B cell (primary cell): ENCODE data around the gene MRPS34. TPM values are rescaled to one million over a fixed set of nuclear protein-coding genes. Genes with fewer than 3 reads are reported as not detected.

Experiments used
- ATAC-seq: fragments of 200-7000 bp; cut with Tn5 transposase; one replicate; pipeline ENCODE4 v1.10.0; 2021; ENCODE audit warnings: low read depth, mild to moderate bottlenecking, moderate number of reproducible peaks, moderate library complexity
- CTCF ChIA-PET: fragments of 350-600 bp; sonication (Branson Sonifier 250); formaldehyde crosslinking; loops from one replicate; lab custom pipeline; 2021; ENCODE audit warnings: antibody characterized with exemption, inconsistent platforms; lab: Charles Lee
- POLR2A ChIA-PET: fragments of 350-600 bp; sonication (Branson Sonifier 250); formaldehyde crosslinking; loops from one replicate; lab custom pipeline; 2021; ENCODE audit warnings: antibody characterized with exemption; lab: Charles Lee
- DNase-seq: peaks from one replicate; pipeline ENCODE4 v3.0.0; 2013
- H2AFZ ChIP-seq: 2 replicates; pipeline ENCODE4 v1.6.1; 2012; ENCODE audit warnings: mild to moderate bottlenecking, low read depth, low read length; ENCODE audit not compliant: insufficient read depth, poor library complexity, severe bottlenecking
- H3K27ac ChIP-seq, 2 donors: 1 replicate in 1 of 2; 2 replicates in 1 of 2; pipeline ENCODE4 v1.5.1; 2012 to 2013; ENCODE audit warnings: low read length in 2 of 2, mild to moderate bottlenecking in 2 of 2, moderate library complexity in 1 of 2
- H3K27me3 ChIP-seq, 4 experiments: fragments of 200-600 bp in 1 of 4; sonication (generic) in 1 of 4; replicated peaks in 1 of 4; 1 replicate in 2 of 4; 2 replicates in 2 of 4; pipeline versions ENCODE4 v1.6.1 to v1.7.0; 2013 to 2016; ENCODE audit warnings: low read length in 3 of 4, mild to moderate bottlenecking in 2 of 4, mixed read lengths in 1 of 4, moderate library complexity in 1 of 4; ENCODE audit not compliant: insufficient read depth in 4 of 4, control insufficient read depth in 3 of 4; ENCODE audit errors: control extremely low read depth in 1 of 4
- H3K36me3 ChIP-seq, 2 experiments: replicated peaks in 1 of 2; 1 replicate in 1 of 2; 2 replicates in 1 of 2; pipeline versions ENCODE4 v1.6.1 to v1.7.1; 2013; ENCODE audit warnings: low read length in 1 of 2; ENCODE audit not compliant: insufficient read depth in 2 of 2, control insufficient read depth in 1 of 2; ENCODE audit errors: control extremely low read depth in 1 of 2, extremely low read depth in 1 of 2
- H3K4me1 ChIP-seq, 2 donors: fragments of 200-600 bp in 1 of 2; sonication (generic) in 1 of 2; 1 replicate in 1 of 2; 2 replicates in 1 of 2; pipeline versions ENCODE4 v1.5.1 to v1.6.1; 2013 to 2017; ENCODE audit warnings: low read length in 2 of 2; ENCODE audit not compliant: control insufficient read depth in 2 of 2, insufficient read depth in 2 of 2
- H3K4me2 ChIP-seq: replicated peaks from 2 replicates; pipeline ENCODE3; 2012; ENCODE audit warnings: mild to moderate bottlenecking, low read depth, low read length; ENCODE audit not compliant: poor library complexity, severe bottlenecking
- H3K4me3 ChIP-seq, 5 experiments: fragments of 200-600 bp in 1 of 5; sonication (generic) in 1 of 5; 1 replicate in 3 of 5; 2 replicates in 2 of 5; pipeline versions ENCODE4 v1.5.1 to v1.7.0; 2011 to 2016; ENCODE audit warnings: low read length in 4 of 5, mild to moderate bottlenecking in 4 of 5, low read depth in 2 of 5, control low read depth in 1 of 5, moderate library complexity in 1 of 5; ENCODE audit not compliant: insufficient read depth in 1 of 5; ENCODE audit errors: control extremely low read depth in 1 of 5, extremely low read depth in 1 of 5
- H3K79me2 ChIP-seq: fragments of 200-600 bp; sonication (generic); one replicate; pipeline ENCODE4 v1.6.0; 2016; ENCODE audit warnings: low read length; ENCODE audit not compliant: control insufficient read depth, insufficient read depth
- H3K9ac ChIP-seq: fragments of 200-600 bp; sonication (generic); 2 replicates; pipeline ENCODE4 v1.6.1; 2017; ENCODE audit warnings: mild to moderate bottlenecking, low read length, moderate library complexity
- H3K9me3 ChIP-seq, 3 donors: one replicate each; pipeline versions ENCODE4 v1.6.1 to v1.7.1; 2013; ENCODE audit warnings: low read length in 2 of 3; ENCODE audit not compliant: control insufficient read depth in 2 of 3, insufficient read depth in 1 of 3; ENCODE audit errors: control extremely low read depth in 1 of 3
- H4K20me1 ChIP-seq: 2 replicates; pipeline ENCODE4 v1.6.0; 2012; ENCODE audit warnings: mild to moderate bottlenecking, low read length; ENCODE audit not compliant: insufficient read depth, control insufficient read depth, poor library complexity, severe bottlenecking
- H3K27ac Mint-ChIP-seq: one replicate; pipeline ENCODE4 v1.8.0; 2021; ENCODE audit warnings: mixed read lengths
- H3K27me3 Mint-ChIP-seq: one replicate; pipeline ENCODE4 v1.8.0; 2021; ENCODE audit warnings: mixed read lengths
- H3K4me1 Mint-ChIP-seq: one replicate; pipeline ENCODE4 v1.8.0; 2021; ENCODE audit warnings: mixed read lengths
- H3K4me3 Mint-ChIP-seq: one replicate; pipeline ENCODE4 v1.8.0; 2021; ENCODE audit warnings: mixed read lengths
- H3K9me3 Mint-ChIP-seq: one replicate; pipeline ENCODE4 v1.8.0; 2022; ENCODE audit warnings: mixed read lengths; ENCODE audit not compliant: insufficient read depth
- CTCF ChIP-seq: fragments of 200-600 bp; IDR thresholded peaks from one replicate; pipeline ENCODE4 v1.8.0; 2022; ENCODE audit warnings: antibody characterized with exemption, mild to moderate bottlenecking
- EZH2 ChIP-seq: IDR thresholded peaks from 2 replicates; pipeline ENCODE4 v1.6.1; 2012; ENCODE audit warnings: borderline replicate concordance, low read depth, mild to moderate bottlenecking, moderate library complexity, low read length; ENCODE audit not compliant: insufficient read depth, poor library complexity, severe bottlenecking
- WGBS: methylation state at CpG from one replicate; pipeline ENCODE4 v1.1.5; 2013; ENCODE audit warnings: missing lambda C conversion rate; ENCODE audit not compliant: insufficient coverage; 5-methylcytosine and 5-hydroxymethylcytosine counted together
- intact Hi-C: fragments of 100-400 bp; cut with micrococcal nuclease; formaldehyde crosslinking; loops from one replicate; pipeline ENCODE4 v1.10.0; 2022
- polyA plus RNA-seq: library from polyadenylated mRNA; depleted of rRNA; stranded (reverse); fragments of >200 nt; gene quantifications from 2 replicates; pipeline ENCODE4 v1.2.3, GENCODE V29; 2012
- total RNA-seq, 2 donors: library from RNA; stranded (reverse); fragments of 120-200 nt in 1 of 2; gene quantifications; 1 replicate in 1 of 2; 2 replicates in 1 of 2; pipeline versions ENCODE4 v1.2.3 to v1.2.4, GENCODE V29; 2013 to 2022

Gene MRPS34
- total and polyA plus RNA-seq, 2 donors (not counting 1 experiment from before 2014, with no cell fraction given) = 44.6 to 55.2 TPM

GRCh38 chr16:1740781-1741490, 32.0 kb downstream of the MRPS34 start:
- Mint-ChIP-seq H3K4me1 (no peaks in the 10 kb centered on the region), H3K9me3 (no peaks in the 10 kb centered on the region), H3K27ac (no peak overlapping the region), H3K4me3 (no peak overlapping the region), H3K27me3 (no peaks in the 10 kb centered on the region)
- H3K4me1 ChIP-seq = no peaks in the 10 kb centered on the region
- intact Hi-C loops = no loop called here
- H3K27me3 ChIP-seq = no peaks in the 10 kb centered on the region
- peaks cover 0 to 38% of the 10 kb centered on the region in 2 experiments for H3K36me3 ChIP-seq
- H3K4me2 ChIP-seq = no peak overlapping the region
- DNase-seq (no peak), ATAC-seq (no peak)
- WGBS = 99% methylated on average over 25 of the region's 30 CpGs
- no peak overlapping the region for H3K4me3 ChIP-seq
- H2AFZ ChIP-seq = no peak overlapping the region
- H3K27ac ChIP-seq = no peak overlapping the region
- no peak overlapping the region for H3K9ac ChIP-seq
- H3K79me2 ChIP-seq = peaks cover 50% of the 10 kb centered on the region
- TF ChIP-seq CTCF (no peak), EZH2 (no peak)
- ChIA-PET POLR2A (no interaction called here), CTCF (no interaction called here)
- H4K20me1 ChIP-seq = peaks cover 61% of the 10 kb centered on the region
- peaks cover 0 to 37% (median 0%) of the 10 kb centered on the region in 3 donors for H3K9me3 ChIP-seq

- no peak for DNase-seq
- Mint-ChIP-seq H3K27ac (no peak overlapping the region), H3K4me1 (no peaks in the 10 kb centered on the region), H3K4me3 (no peak overlapping the region), H3K9me3 (no peaks in the 10 kb centered on the region), H3K27me3 (no peaks in the 10 kb centered on the region)
- H3K36me3 ChIP-seq = peaks cover 0 to 31% of the 10 kb centered on the region in 2 experiments
- TF ChIP-seq CTCF = no peak
- no peak for TF ChIP-seq EZH2
- H3K27ac ChIP-seq = no peak overlapping the region
- H3K4me3 ChIP-seq = no peak overlapping the region
- H3K4me1 ChIP-seq = no peaks in the 10 kb centered on the region
- no peaks in the 10 kb centered on the region for H3K27me3 ChIP-seq
- CTCF ChIA-PET = no interaction called here
- H3K79me2 ChIP-seq = peaks cover 49% of the 10 kb centered on the region
- no peak overlapping the region for H3K4me2 ChIP-seq
- POLR2A ChIA-PET = no interaction called here
- 98% methylated on average over 33 of the region's 33 CpGs for WGBS
- H4K20me1 ChIP-seq = peaks cover 61% of the 10 kb centered on the region
- H2AFZ ChIP-seq = no peak overlapping the region
- no peak for ATAC-seq
- H3K9ac ChIP-seq = no peak overlapping the region
- peaks cover 0 to 42% (median 0%) of the 10 kb centered on the region in 3 donors for H3K9me3 ChIP-seq
- intact Hi-C loops = no loop called here
Measured at GRCh38 chr16:1740234-1740633, 32.7 kb downstream of the MRPS34 start.
